ENCODE measurements around the gene RGS14. TPM values are rescaled to one million over a fixed set of nuclear protein-coding genes. Genes with fewer than 3 reads are reported as not detected.

RGS14 gene
- total RNA-seq, 4 donors from 2014 or later, result 3.7 to 18.3 (median 11.9) TPM

DNA sequence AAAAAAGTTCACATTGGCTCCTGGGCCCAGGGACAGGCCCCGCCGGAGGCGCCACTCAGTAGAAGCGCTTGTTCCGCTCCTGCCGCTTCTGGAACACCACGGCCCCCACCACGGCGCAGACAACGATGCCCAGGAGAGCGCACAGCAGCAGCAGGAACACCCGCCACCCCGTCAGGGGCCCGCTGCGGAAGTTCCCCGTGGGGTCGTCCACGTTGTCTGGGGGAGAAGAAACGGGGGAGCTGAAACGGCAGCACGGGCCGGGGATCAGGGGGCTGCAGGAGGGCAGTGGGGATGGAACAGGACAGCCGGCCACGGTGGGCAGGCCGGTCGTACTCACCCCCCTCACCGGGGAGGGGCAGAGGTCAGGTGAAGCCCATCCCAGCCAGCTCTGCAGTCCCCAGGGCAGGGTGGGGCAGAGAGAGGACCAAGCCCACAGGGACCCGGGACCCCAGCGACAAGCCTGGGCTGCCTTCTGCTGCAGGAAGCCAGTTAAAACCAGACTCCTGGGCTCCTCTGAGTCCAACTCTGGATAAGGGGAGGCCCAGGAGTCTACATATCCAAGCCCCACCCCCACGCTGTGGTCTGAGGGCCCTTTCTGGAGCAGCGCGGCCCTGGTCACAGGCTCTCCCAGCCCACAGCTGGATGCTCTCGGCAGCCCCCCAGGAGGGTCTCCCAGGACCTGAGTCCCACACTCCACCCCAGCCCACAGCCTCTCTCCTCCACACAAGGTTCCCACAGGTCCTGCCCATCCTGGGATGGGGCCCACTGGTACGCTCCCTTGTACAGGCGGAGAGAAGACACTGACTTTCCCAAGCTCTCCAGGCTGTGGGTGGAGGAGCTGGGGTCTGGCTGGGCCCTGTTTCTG lies 25.5 kb upstream of the RGS14 start:
- Histone ChIP-seq H3K27me3 (no peaks in the 10 kb centered on the region), H3K36me3 (peaks cover 69 to 93% (median 82%) of the 10 kb centered on the region in 4 donors), H3K4me3 (no peak overlapping the region), H3K27ac (replicated peaks in 1 of 4) (no peak overlapping the region), H3K9me3 (no peaks in the 10 kb centered on the region), H3K4me1 (peaks cover 0 to 24% (median 3%) of the 10 kb centered on the region in 4 donors)
- intact Hi-C loops (cut with DNase I), result no loop called here
- TF ChIP-seq, protein P1, sequence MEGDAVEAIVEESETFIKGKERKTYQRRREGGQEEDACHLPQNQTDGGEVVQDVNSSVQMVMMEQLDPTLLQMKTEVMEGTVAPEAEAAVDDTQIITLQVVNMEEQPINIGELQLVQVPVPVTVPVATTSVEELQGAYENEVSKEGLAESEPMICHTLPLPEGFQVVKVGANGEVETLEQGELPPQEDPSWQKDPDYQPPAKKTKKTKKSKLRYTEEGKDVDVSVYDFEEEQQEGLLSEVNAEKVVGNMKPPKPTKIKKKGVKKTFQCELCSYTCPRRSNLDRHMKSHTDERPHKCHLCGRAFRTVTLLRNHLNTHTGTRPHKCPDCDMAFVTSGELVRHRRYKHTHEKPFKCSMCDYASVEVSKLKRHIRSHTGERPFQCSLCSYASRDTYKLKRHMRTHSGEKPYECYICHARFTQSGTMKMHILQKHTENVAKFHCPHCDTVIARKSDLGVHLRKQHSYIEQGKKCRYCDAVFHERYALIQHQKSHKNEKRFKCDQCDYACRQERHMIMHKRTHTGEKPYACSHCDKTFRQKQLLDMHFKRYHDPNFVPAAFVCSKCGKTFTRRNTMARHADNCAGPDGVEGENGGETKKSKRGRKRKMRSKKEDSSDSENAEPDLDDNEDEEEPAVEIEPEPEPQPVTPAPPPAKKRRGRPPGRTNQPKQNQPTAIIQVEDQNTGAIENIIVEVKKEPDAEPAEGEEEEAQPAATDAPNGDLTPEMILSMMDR (IDR thresholded peaks at IDR 0.05), result no peak
- no peak for TF ChIP-seq EP300 (IDR thresholded peaks at IDR 0.05)
- no peak for TF ChIP-seq POLR2A (IDR thresholded peaks at IDR 0.05; ENCODE audit: low read depth)
- TF ChIP-seq POLR2AphosphoS5 (IDR thresholded peaks at IDR 0.05), result no peak
- WGBS, result 86% methylated on average over 32 of the region's 35 CpGs
- DNase-seq (ENCODE audit: extremely low spot score), result no peak

GRCh38 chr5:177332896-177333260 lies 24.8 kb upstream of the RGS14 start:
- 87% methylated on average over 12 of the region's 13 CpGs for WGBS
- no peaks in the 10 kb centered on the region for H3K27me3 ChIP-seq
- no peaks in the 10 kb centered on the region for H3K9me3 ChIP-seq
- TF ChIP-seq, protein P1 (IDR thresholded peaks at IDR 0.05), result no peak
- TF ChIP-seq POLR2AphosphoS5 (IDR thresholded peaks at IDR 0.05) (no peak), EP300 (IDR thresholded peaks at IDR 0.05) (no peak), POLR2A (IDR thresholded peaks at IDR 0.05; ENCODE audit: low read depth) (no peak)
- peaks cover 73 to 99% (median 89%) of the 10 kb centered on the region in 4 donors for H3K36me3 ChIP-seq
- no peak for DNase-seq (ENCODE audit: extremely low spot score)
- no peak overlapping the region for H3K27ac ChIP-seq (replicated peaks in 1 of 4)
- peaks cover 0 to 18% (median 1%) of the 10 kb centered on the region in 4 donors for H3K4me1 ChIP-seq
- H3K4me3 ChIP-seq, result no peak overlapping the region
- intact Hi-C loops (cut with DNase I), result no loop called here

- 90% methylated on average over 15 of the region's 16 CpGs for WGBS
- DNase-seq (ENCODE audit: extremely low spot score), result no peak
- intact Hi-C loops (cut with DNase I), result no loop called here
- H3K4me1 ChIP-seq, result peaks cover 0 to 16% (median 2%) of the 10 kb centered on the region in 4 donors
- peaks cover 73 to 100% (median 95%) of the 10 kb centered on the region in 4 donors for H3K36me3 ChIP-seq
- no peak overlapping the region for H3K27ac ChIP-seq (replicated peaks in 1 of 4)
- no peaks in the 10 kb centered on the region for H3K9me3 ChIP-seq
- no peaks in the 10 kb centered on the region for H3K27me3 ChIP-seq
- no peak overlapping the region for H3K4me3 ChIP-seq
- TF ChIP-seq POLR2AphosphoS5 (IDR thresholded peaks at IDR 0.05), result no peak
- no peak for TF ChIP-seq EP300 (IDR thresholded peaks at IDR 0.05)
- TF ChIP-seq, protein P1 (IDR thresholded peaks at IDR 0.05), result no peak
- TF ChIP-seq POLR2A (IDR thresholded peaks at IDR 0.05; ENCODE audit: low read depth), result no peak
These were observed 24.1 kb upstream of the RGS14 start for GRCh38 chr5:177333420-177334154.

DNA sequence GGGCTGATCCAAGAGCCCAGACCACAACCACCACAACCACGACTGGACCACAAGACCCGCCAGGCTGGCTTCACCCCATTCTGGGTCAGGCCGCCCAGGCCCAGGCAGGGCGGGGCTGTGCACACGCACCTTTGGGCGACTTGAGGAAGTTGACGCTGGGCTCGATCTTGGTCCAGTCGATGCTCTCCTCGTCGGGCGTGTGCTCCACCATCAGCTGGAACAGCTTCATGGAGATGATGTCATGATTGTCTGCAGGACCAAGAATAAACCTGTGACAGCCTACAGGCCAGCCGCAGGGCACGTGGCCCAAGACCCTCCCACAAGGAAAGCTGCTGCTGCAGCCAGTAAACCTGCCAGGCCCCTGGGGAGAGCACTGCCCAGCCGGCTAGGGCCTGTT lies 23.6 kb upstream of the RGS14 start:
- DNase-seq (ENCODE audit: extremely low spot score), result no peak
- Histone ChIP-seq H3K36me3 (peaks cover 73 to 100% (median 99%) of the 10 kb centered on the region in 4 donors), H3K27ac (replicated peaks in 1 of 4) (no peak overlapping the region), H3K4me3 (no peak overlapping the region), H3K27me3 (no peaks in the 10 kb centered on the region), H3K4me1 (peaks cover 0 to 16% (median 5%) of the 10 kb centered on the region in 4 donors), H3K9me3 (no peaks in the 10 kb centered on the region)
- 66% methylated on average over 7 of the region's 15 CpGs for WGBS
- intact Hi-C loops (cut with DNase I), result no loop called here
- TF ChIP-seq, protein P1 (IDR thresholded peaks at IDR 0.05), result no peak
- TF ChIP-seq POLR2AphosphoS5 (IDR thresholded peaks at IDR 0.05), result no peak
- TF ChIP-seq POLR2A (IDR thresholded peaks at IDR 0.05; ENCODE audit: low read depth), result no peak
- TF ChIP-seq EP300 (IDR thresholded peaks at IDR 0.05), result no peak
